ENCODE results near the gene SOS2.

- no peak for TF ChIP-seq CTCF (IDR thresholded peaks at IDR 0.05)
- no peak for TF ChIP-seq EZH2 (IDR thresholded peaks at IDR 0.05; ENCODE audit: borderline replicate concordance, insufficient read depth, low read depth, low read length, poor library complexity, severe bottlenecking)
These were observed 127.8 kb downstream of the SOS2 start for GRCh38 chr14:50103558-50103957.
